ENCODE data around the gene EHHADH. TPM values are rescaled to one million over a fixed set of nuclear protein-coding genes. Genes with fewer than 3 reads are reported as not detected.

The EHHADH gene
- total and polyA plus RNA-seq, 2 of the 13 experiments (the other 11 are each of a cell fraction or from before 2014, with no cell fraction given), result 14.5 to 38.9 TPM

- TF ChIP-seq ZNF513 (CRISPR knock-in tag; conservative IDR thresholded peaks at IDR 0.05) (no peak; the same call in 1 of the 2 replicates), SMAD1 (CRISPR knock-in tag; IDR thresholded peaks at IDR 0.05; ENCODE audit: borderline replicate concordance, low read depth) (no peak), THAP11 (CRISPR knock-in tag; IDR thresholded peaks at IDR 0.05) (peak; percentile 95), PPARG (CRISPR knock-in tag; conservative IDR thresholded peaks at IDR 0.05) (no peak), RFX5 (IDR thresholded peaks at IDR 0.05; ENCODE audit: low read depth, low read length) (peak; percentile 79; the same call in 1 of the 2 replicates), PRDM4 (CRISPR knock-in tag; IDR thresholded peaks at IDR 0.05; ENCODE audit: borderline replicate concordance) (no peak), ZNF337 (CRISPR knock-in tag; IDR thresholded peaks at IDR 0.05; ENCODE audit: borderline replicate concordance, low read depth) (no peak), ZNF335 (CRISPR knock-in tag; IDR thresholded peaks at IDR 0.05) (peak; percentile 81), GATAD1 (CRISPR knock-in tag; IDR thresholded peaks at IDR 0.05) (peak; percentile 98), ATF1 (CRISPR knock-in tag; IDR thresholded peaks at IDR 0.05) (peak; percentile 97), ZBTB21 (CRISPR knock-in tag; IDR thresholded peaks at IDR 0.05) (peak; percentile 99), ZNF547 (CRISPR knock-in tag; IDR thresholded peaks at IDR 0.05) (peak; percentile 45; the same call in 1 of the 2 replicates), IKZF5 (CRISPR knock-in tag; IDR thresholded peaks at IDR 0.05) (peak; percentile 69; the same call in 1 of the 2 replicates), HMGXB3 (CRISPR knock-in tag; IDR thresholded peaks at IDR 0.05; ENCODE audit: borderline replicate concordance) (peak; percentile 63; the same call in 1 of the 2 replicates), HES4 (CRISPR knock-in tag; IDR thresholded peaks at IDR 0.05; ENCODE audit: borderline replicate concordance) (0 out of 2 replicates have a peak, but pooled peaks have one; percentile 20), NFE2 (CRISPR knock-in tag; IDR thresholded peaks at IDR 0.05) (no peak), MNT (IDR thresholded peaks at IDR 0.05) (0 out of 2 replicates have a peak, but pooled peaks have one; percentile 27)
These were observed 29.0 kb upstream of the EHHADH start (continued) for GRCh38 chr3:185282696-185283373.
